Mesodermal cell (in vitro differentiated cells): ENCODE results near the gene SPARC.

Experiments
- H3K27ac ChIP-seq: 2 replicates; pipeline ENCODE4 v1.7.0; 2013; ENCODE audit warnings: mild to moderate bottlenecking, low read depth, low read length, moderate library complexity; ENCODE audit not compliant: severe bottlenecking
- H3K36me3 ChIP-seq: 2 replicates; pipeline ENCODE4 v1.7.1; 2013; ENCODE audit warnings: mild to moderate bottlenecking, low read length, moderate library complexity; ENCODE audit not compliant: control insufficient read depth, insufficient read depth
- H3K4me1 ChIP-seq: one replicate; pipeline ENCODE4 v1.7.1; 2013; ENCODE audit warnings: mild to moderate bottlenecking, low read length; ENCODE audit not compliant: insufficient read depth, control insufficient read depth, poor library complexity, severe bottlenecking
- H3K4me3 ChIP-seq: 2 replicates; pipeline ENCODE4 v1.7.0; 2013; ENCODE audit warnings: low read length, control low read depth, mild to moderate bottlenecking; ENCODE audit not compliant: insufficient read depth, poor library complexity, severe bottlenecking; ENCODE audit errors: extremely low read depth
- H3K9me3 ChIP-seq: 2 replicates; pipeline ENCODE4 v1.7.1; 2013; ENCODE audit warnings: mild to moderate bottlenecking, low read length, moderate library complexity; ENCODE audit not compliant: control insufficient read depth
- WGBS, 2 experiments: methylation state at CpG; one replicate each; pipeline ENCODE4 v1.1.5; 2013; ENCODE audit warnings: missing lambda C conversion rate in 2 of 2; ENCODE audit not compliant: insufficient coverage in 2 of 2; 5-methylcytosine and 5-hydroxymethylcytosine counted together

SPARC gene

GRCh38 chr5:151633892-151634291 lies 52.8 kb downstream of the SPARC start:
- H3K4me1 ChIP-seq = no peaks in the 10 kb centered on the region
- H3K9me3 ChIP-seq = no peaks in the 10 kb centered on the region
- no peaks in the 10 kb centered on the region for H3K36me3 ChIP-seq
- 100% methylated on average over 1 of the region's 1 CpG for WGBS, 2 experiments
- H3K27ac ChIP-seq = no peak overlapping the region
- H3K4me3 ChIP-seq = no peak overlapping the region

DNA sequence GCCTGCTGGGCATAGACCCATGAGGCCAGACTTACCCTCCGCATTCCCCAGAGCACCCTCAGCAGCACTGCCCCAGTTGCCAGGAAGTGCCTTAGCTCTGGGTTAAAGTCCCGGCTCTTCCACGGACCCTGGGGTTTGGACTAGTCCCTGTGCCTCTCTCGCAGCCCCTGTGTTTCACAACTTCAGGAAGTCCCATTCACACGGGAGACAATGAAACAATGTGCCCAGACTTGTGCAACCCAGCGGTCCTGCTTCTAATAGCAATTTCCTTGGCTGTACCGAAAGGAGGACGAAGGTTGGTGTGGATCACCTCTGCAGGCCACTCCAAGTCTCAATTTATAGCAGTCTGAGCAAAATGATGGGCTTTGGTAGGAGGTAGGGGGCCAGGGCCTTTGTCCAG lies 53.8 kb downstream of the SPARC start:
- no peak overlapping the region for H3K4me3 ChIP-seq
- H3K27ac ChIP-seq = no peak overlapping the region
- H3K36me3 ChIP-seq = no peaks in the 10 kb centered on the region
- H3K4me1 ChIP-seq = no peaks in the 10 kb centered on the region
- no peaks in the 10 kb centered on the region for H3K9me3 ChIP-seq
- WGBS, 2 experiments = 88 to 97% methylated on average over 6 to 8 of the region's 8 CpGs

GRCh38 chr5:151632524-151632923 lies 54.2 kb downstream of the SPARC start:
- H3K4me1 ChIP-seq = no peaks in the 10 kb centered on the region
- H3K27ac ChIP-seq = no peak overlapping the region
- no peak overlapping the region for H3K4me3 ChIP-seq
- H3K36me3 ChIP-seq = no peaks in the 10 kb centered on the region
- 89 to 92% methylated on average over 11 to 14 of the region's 15 CpGs for WGBS, 2 experiments
- H3K9me3 ChIP-seq = no peaks in the 10 kb centered on the region

DNA sequence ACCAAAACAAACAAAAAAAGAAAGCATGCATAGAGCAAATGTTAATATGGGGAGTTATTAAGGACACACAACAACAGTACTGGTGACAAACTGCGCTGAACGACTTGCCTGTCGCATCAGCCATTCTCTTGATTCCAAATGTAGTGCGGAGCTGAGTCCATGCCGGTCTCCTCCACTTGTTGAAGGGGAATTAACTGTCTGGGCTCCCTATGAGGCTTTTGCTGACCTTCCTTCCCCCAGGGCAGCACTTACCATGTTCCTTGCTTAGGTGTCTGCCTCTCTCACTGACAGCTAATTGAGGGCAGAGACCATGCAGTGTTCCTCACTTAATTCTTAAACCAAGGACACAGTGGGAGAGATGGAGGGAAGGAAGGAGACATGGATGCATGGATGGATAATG lies 54.8 kb downstream of the SPARC start:
- Histone ChIP-seq H3K9me3 (no peaks in the 10 kb centered on the region), H3K4me1 (no peaks in the 10 kb centered on the region), H3K4me3 (no peak overlapping the region), H3K27ac (no peak overlapping the region), H3K36me3 (no peaks in the 10 kb centered on the region)
- 91 to 96% methylated on average over 5 of the region's 5 CpGs for WGBS, 2 experiments

GRCh38 chr5:151630088-151630487 lies 56.6 kb downstream of the SPARC start:
- Histone ChIP-seq H3K9me3 (no peaks in the 10 kb centered on the region), H3K36me3 (no peaks in the 10 kb centered on the region), H3K4me3 (no peak overlapping the region), H3K27ac (no peak overlapping the region), H3K4me1 (no peaks in the 10 kb centered on the region)

DNA sequence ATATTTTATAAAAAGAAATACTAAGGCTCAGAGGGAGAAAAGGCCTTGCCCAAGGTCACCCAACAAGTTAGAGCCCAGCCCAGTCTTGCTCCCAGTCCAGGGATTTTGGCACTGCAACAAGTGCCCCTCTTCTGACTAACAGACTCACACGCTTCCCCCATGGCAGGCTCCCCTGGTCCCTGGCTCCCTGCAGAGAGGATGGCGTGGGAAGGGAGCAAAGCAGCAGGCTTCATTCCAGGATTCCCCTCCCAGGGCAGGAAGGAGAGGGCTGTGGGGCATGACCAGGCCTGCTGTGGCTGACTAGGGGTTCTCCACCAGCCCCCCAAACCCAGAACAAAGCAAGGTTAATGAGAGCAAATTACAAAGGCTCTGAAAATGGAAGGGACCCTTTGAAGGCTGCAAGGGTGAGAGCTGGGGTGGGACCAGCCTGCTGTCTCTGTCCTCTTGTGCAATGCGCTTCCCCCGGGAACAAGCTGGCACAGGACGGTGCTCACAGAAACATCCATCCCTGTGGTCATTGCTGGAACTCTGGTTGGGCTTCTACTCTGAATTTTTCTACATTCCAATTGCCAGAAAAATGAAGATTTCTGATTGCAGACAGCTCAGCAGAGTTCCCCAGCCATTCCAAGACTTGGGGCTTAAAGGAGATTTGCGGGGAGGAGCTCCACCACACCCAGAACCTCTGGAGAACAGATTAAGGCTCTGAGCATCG lies 58.4 kb downstream of the SPARC start:
- H3K36me3 ChIP-seq = no peaks in the 10 kb centered on the region
- H3K9me3 ChIP-seq = no peaks in the 10 kb centered on the region
- WGBS, 2 experiments = 88 to 93% methylated on average over 2 to 6 of the region's 7 CpGs
- no peak overlapping the region for H3K4me3 ChIP-seq
- no peaks in the 10 kb centered on the region for H3K4me1 ChIP-seq
- no peak overlapping the region for H3K27ac ChIP-seq

- no peak overlapping the region for H3K4me3 ChIP-seq
- no peaks in the 10 kb centered on the region for H3K4me1 ChIP-seq
- no peaks in the 10 kb centered on the region for H3K9me3 ChIP-seq
- WGBS, 2 experiments = 95 to 100% methylated on average over 3 to 5 of the region's 6 CpGs
- H3K27ac ChIP-seq = no peak overlapping the region
- H3K36me3 ChIP-seq = no peaks in the 10 kb centered on the region
Measured at GRCh38 chr5:151627650-151628049, 59.1 kb downstream of the SPARC start.

GRCh38 chr5:151625285-151625684 lies 61.4 kb downstream of the SPARC start:
- Histone ChIP-seq H3K4me3 (no peak overlapping the region), H3K4me1 (peaks cover 8% of the 10 kb centered on the region), H3K27ac (no peak overlapping the region), H3K9me3 (no peaks in the 10 kb centered on the region), H3K36me3 (no peaks in the 10 kb centered on the region)
- WGBS, 2 experiments = 88 to 94% methylated on average over 8 to 9 of the region's 9 CpGs

DNA sequence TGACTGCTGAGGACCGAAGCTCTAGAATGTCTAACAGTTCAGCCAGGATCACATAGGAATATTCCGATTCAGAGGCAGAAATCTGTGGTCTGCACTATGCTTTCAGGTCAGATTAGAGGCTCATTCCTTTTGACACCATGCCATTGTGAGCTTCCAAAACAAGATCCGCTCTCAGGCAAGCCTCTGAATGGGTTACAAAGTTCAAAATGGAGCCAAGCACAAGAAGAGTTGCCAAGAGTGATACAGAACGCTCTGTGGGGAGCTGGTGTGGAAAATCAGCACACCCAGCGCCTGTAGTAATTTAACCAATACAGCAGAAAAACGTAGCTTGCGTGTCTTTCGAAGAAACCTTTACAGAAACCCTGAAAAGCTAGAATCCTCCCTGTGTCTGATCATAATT lies 62.2 kb downstream of the SPARC start:
- H3K27ac ChIP-seq = no peak overlapping the region
- 91 to 96% methylated on average over 4 to 5 of the region's 8 CpGs for WGBS, 2 experiments

GRCh38 chr5:151622367-151623088 lies 64.2 kb downstream of the SPARC start:
- H3K4me1 ChIP-seq = peaks cover 17% of the 10 kb centered on the region
- H3K36me3 ChIP-seq = no peaks in the 10 kb centered on the region
- 83 to 94% methylated on average over 12 of the region's 12 CpGs for WGBS, 2 experiments
- H3K4me3 ChIP-seq = no peak overlapping the region
- H3K9me3 ChIP-seq = no peaks in the 10 kb centered on the region
- no peak overlapping the region for H3K27ac ChIP-seq

More for the DNA sequence above, 62.2 kb downstream of the SPARC start:
- H3K4me1 ChIP-seq = peaks cover 13% of the 10 kb centered on the region
- H3K36me3 ChIP-seq = no peaks in the 10 kb centered on the region
- no peaks in the 10 kb centered on the region for H3K9me3 ChIP-seq
- H3K4me3 ChIP-seq = no peak overlapping the region

- Histone ChIP-seq H3K36me3 (no peaks in the 10 kb centered on the region), H3K4me3 (no peak overlapping the region), H3K27ac (no peak overlapping the region), H3K4me1 (peaks cover 17% of the 10 kb centered on the region), H3K9me3 (no peaks in the 10 kb centered on the region)
- WGBS, 2 experiments = 53 to 61% methylated on average over 4 to 6 of the region's 6 CpGs
Measured at GRCh38 chr5:151620461-151620840, 66.3 kb downstream of the SPARC start.
